GM12872 (cell line): Measurements from ENCODE around the gene ZNF580.

Experiments
- CTCF ChIP-seq: IDR thresholded peaks from 3 replicates; pipeline ENCODE4 v1.5.1; 2011; ENCODE audit warnings: low read depth, mild to moderate bottlenecking, low read length, moderate library complexity; ENCODE audit not compliant: insufficient read depth

Gene ZNF580

DNA sequence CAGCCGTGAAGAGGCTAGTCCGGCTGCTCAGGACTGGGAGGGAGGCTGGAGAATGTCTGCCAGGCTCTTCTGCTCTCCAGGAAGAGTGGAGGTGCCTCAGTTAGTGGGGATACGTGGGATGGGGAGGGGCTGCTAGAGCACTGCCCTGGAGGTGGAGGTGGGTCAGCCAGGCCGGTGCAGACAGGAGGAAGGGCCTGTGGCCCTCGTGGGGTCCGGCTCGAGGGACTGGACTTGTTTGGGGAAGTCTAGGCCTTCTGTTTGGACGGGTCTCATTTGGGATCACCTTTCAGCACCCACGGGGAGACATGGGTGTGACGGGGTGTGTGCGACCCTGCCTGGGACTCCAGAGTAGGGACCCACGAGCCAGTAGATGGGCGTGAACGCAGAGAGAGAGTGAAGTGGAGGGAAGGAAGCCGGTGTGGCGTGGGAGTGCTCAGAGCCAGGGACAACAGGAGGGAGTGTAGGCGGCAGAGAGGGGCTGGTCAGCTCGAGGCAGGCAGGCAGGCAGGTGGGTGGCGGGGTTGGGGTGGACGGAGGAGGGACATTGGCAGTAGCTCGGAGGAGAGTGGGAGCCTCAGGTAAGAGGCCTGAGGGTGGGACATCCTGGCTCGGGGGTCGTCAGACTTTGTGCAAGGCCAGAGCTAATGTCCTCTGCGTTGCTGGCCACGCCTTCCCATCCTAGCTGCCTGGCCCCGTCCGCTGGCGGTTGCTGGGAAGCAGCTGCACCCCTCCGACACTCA is 45.7 kb downstream of the ZNF580 start:
- no peak for TF ChIP-seq CTCF

DNA sequence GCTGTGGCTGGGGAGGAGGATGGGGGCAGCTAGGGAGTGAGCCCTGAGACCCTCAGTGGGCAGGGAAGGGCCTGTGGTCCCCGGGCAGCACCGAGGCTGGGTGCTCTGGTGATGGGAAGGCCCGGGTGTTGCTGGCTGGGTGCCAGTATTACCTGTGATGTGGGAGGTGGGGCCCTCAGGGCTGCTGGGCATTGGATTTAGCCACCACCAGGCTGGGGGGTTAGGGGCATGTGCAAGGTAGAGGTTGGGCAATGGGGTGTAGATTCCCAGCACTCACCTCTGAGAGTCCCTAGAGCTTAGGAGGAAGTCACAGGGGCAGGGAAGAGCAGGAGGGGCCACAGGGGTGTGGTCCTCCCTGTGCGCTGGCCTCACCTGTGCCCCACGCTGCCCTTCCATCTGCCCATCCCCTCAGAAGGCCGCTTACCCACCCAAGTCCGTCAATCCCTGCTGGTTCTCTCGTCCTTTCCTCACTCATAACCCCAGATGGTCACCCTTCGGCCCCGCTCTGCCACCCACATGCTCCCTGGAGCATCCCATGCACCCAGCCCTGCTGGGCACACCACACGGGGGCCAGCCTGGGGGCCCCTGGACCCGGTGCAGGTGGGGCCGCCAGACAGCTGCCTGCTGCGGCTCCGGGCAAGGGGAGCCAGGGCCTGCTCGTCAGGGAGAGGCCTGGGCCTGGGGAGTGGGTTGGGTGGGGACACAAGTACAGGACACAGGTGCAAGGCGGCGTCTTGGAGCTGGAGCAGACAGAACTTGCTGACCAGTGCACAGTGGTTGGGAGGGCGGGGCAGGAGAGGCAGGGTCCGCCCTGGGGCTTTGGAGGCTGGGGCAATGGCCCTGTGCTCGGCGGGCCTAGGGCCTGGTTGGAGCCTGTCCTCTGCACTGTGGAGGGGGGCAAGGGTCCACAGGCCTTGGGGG is 46.7 kb downstream of the ZNF580 start:
- TF ChIP-seq CTCF = no peak

DNA sequence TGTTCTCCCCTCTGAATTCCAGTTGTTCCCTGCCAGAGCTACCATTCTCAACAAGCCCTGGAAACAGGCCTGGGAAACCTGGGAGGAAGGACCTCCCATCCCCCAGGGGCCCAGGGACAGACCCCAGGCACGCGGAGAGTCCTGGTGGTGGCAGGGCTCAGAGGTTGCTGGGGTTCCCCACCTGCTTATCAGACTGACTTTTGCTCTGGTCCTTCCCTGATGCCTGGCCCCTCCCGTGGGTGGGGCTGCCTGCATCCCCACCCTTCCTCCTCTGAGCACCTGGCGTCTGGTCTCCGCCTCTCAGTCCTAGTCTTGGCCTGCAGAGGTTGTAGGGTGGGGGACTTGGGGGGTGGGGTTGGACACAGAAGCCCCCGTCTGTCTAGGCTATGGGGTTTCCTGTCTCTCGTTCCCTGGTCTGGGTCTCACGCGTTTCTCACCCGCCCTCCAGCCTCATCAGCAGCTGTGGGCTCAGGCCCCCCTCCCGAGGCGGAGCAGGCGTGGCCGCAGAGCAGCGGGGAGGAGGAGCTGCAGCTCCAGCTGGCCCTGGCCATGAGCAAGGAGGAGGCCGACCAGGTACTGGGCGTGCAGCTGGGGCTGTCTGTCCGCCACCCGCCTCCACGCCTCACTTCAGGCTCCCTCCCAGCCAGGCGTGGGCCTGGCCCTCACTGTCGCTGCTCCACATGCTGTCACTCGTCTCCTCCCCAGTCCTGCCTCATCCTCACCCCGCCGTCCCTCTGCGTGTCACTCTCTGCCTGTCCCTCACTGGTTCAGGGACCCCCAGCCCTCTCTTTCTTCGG is 47.8 kb downstream of the ZNF580 start:
- TF ChIP-seq CTCF = no peak

- no peak for TF ChIP-seq CTCF
These were observed 48.8 kb downstream of the ZNF580 start for GRCh38 chr19:55689411-55690108.

GRCh38 chr19:55690109-55690768 is 49.4 kb downstream of the ZNF580 start:
- TF ChIP-seq CTCF = no peak

GRCh38 chr19:55690769-55691545 is 50.2 kb downstream of the ZNF580 start:
- no peak for TF ChIP-seq CTCF
